Hindlimb muscle (tissue), 1 donor: ENCODE results near the gene RNU11. TPM values are rescaled to one million over a fixed set of nuclear protein-coding genes. Genes with fewer than 3 reads are reported as not detected.
A peak's percentile ranks its signal among the peaks of the same experiment; 100 is the strongest.
"Not testable (repeated sequence)": the region's sequence is repeated elsewhere in the genome, so short reads cannot be mapped to it uniquely, and the experiment has no call there.

Experiments used
- DNase-seq: peaks from one replicate; pipeline ENCODE4 v3.0.0-alpha.2; 2013
- polyA plus RNA-seq: library from polyadenylated mRNA; unstranded; fragments of 120-200 nt; gene quantifications from one replicate; pipeline ENCODE4 v1.2.1, GENCODE V29; 2013; ENCODE audit not compliant: insufficient read length

The RNU11 gene
- polyA plus RNA-seq, 1 donor: not detected

- no peak for DNase-seq
These were observed 15.6 kb downstream of the RNU11 start for GRCh38 chr1:28663871-28664470.

- no peak for DNase-seq
These were observed 18.4 kb downstream of the RNU11 start for GRCh38 chr1:28666806-28667205.

GRCh38 chr1:28668191-28668955, 20.0 kb downstream of the RNU11 start, which contains the start of gene GMEB1:
GMEB1 (plus strand) TSS chr1:28668784; CDS start chr1:28683613, 14,829 bp downstream.
- peak; percentile 88 for DNase-seq

GRCh38 chr1:28668956-28669723, 20.7 kb downstream of the RNU11 start:
- peak; percentile 61 for DNase-seq

- no peak for DNase-seq
These were observed 22.9 kb downstream of the RNU11 start for GRCh38 chr1:28671254-28671780.

- DNase-seq: not testable (repeated sequence)
These were observed 24.6 kb downstream of the RNU11 start for GRCh38 chr1:28672971-28673370.

GRCh38 chr1:28675924-28676257, 27.5 kb downstream of the RNU11 start:
- DNase-seq: no peak

GRCh38 chr1:28680151-28680550, 31.8 kb downstream of the RNU11 start:
- no peak for DNase-seq

GRCh38 chr1:28682840-28683239, 34.4 kb downstream of the RNU11 start:
- no peak for DNase-seq

GRCh38 chr1:28684937-28685336, 36.5 kb downstream of the RNU11 start:
- DNase-seq: no peak

GRCh38 chr1:28691627-28692026, 43.2 kb downstream of the RNU11 start:
- DNase-seq: not testable (repeated sequence)

Other genes with a start within 250 kb of the RNU11 start
- 33.3 TPM for gene RCC1, start 142.6 kb upstream of the RNU11 start, polyA plus RNA-seq
- gene TRNAU1AP, start 95.5 kb upstream of the RNU11 start, polyA plus RNA-seq: 20.9 TPM
- 7.0 TPM for gene RAB42, start 56.3 kb upstream of the RNU11 start, polyA plus RNA-seq
- gene TAF12, start 5.5 kb upstream of the RNU11 start, polyA plus RNA-seq: 28.6 TPM
- gene GMEB1, start 20.2 kb downstream of the RNU11 start, polyA plus RNA-seq: 9.7 TPM
- gene YTHDF2, start 88.3 kb downstream of the RNU11 start, polyA plus RNA-seq: 49.4 TPM
- gene OPRD1, start 163.6 kb downstream of the RNU11 start, polyA plus RNA-seq: 0.74 TPM